Left ventricle myocardium superior (tissue), 1 donor: ENCODE measurements around the gene KIF26B. TPM values are rescaled to one million over a fixed set of nuclear protein-coding genes. Genes with fewer than 3 reads are reported as not detected.
"Not testable (repeated sequence)": the region's sequence is repeated elsewhere in the genome, so short reads cannot be mapped to it uniquely, and the experiment has no call there.

ENCODE experiments used
- ATAC-seq: fragments of 200-7000 bp; cut with Tn5 transposase; one replicate; pipeline ENCODE4 v1.9.1; 2020; ENCODE audit warnings: mild to moderate bottlenecking, moderate library complexity
- DNase-seq: peaks from one replicate; pipeline ENCODE4 v3.0.0-alpha.2; 2020
- intact Hi-C: fragments of 100-400 bp; cut with micrococcal nuclease; formaldehyde crosslinking; loops from one replicate; pipeline ENCODE4 v1.11.0; 2022
- total RNA-seq: library from RNA; stranded (reverse); fragmentation: NEBNext Ultra II Directional; extraction: Animal tissue kit (Norgen Biotek cat#: 25700); gene quantifications from one replicate; pipeline ENCODE4 v1.2.1, GENCODE V29; 2021
- donor health status: DM: no; HTN: yes; CAD: no; lungs with severe emphysema.

Gene KIF26B
- total RNA-seq, 1 donor from 2014 or later = 3.1 TPM

- intact Hi-C loops = no loop called here
- ATAC-seq (no peak), DNase-seq (no peak)
Measured at GRCh38 chr1:245685111-245685810, 530.5 kb downstream of the KIF26B start.

- intact Hi-C loops = no loop called here
- ATAC-seq = no peak
- DNase-seq = no peak
Measured at GRCh38 chr1:245686006-245686405, 531.2 kb downstream of the KIF26B start.

- intact Hi-C loops = no loop called here
- DNase-seq (no peak), ATAC-seq (no peak)
Measured at GRCh38 chr1:245686446-245687030, 531.8 kb downstream of the KIF26B start.

GRCh38 chr1:245687152-245687635, 532.4 kb downstream of the KIF26B start:
- ATAC-seq (no peak), DNase-seq (no peak)
- intact Hi-C loops = no loop called here

DNA sequence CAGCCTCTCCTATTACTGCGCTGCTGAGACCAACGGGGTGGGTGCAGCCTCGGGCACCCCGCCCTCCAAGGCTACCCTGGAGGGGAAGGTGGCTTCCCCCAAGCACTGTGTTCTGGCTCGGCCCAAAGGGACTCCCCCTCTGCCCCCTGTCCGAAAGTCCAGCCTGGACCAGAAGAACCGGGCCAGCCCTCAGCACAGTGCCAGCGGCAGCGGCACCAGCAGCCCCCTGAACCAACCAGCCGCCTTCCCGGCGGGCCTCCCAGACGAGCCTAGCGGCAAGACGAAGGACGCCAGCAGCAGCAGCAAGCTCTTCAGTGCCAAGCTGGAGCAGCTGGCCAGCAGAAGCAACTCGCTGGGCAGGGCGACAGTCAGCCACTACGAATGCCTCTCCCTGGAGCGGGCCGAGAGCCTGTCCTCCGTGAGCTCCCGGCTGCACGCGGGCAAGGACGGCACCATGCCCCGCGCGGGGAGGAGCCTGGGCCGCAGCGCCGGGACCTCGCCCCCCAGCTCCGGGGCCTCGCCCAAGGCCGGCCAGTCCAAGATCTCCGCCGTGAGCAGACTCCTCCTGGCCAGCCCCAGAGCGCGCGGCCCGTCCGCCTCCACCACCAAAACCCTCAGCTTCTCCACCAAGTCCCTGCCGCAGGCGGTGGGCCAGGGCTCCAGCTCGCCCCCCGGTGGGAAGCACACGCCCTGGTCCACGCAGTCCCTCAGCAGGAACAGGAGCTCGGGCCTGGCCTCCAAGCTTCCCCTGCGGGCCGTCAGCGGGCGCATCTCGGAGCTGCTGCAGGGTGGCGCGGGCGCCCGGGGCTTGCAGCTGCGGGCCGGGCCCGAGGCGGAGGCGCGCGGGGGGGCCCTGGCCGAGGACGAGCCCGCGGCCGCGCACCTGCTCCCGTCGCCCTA, 533.1 kb downstream of the KIF26B start:
- ATAC-seq (no peak), DNase-seq (no peak)
- intact Hi-C loops = no loop called here

DNA sequence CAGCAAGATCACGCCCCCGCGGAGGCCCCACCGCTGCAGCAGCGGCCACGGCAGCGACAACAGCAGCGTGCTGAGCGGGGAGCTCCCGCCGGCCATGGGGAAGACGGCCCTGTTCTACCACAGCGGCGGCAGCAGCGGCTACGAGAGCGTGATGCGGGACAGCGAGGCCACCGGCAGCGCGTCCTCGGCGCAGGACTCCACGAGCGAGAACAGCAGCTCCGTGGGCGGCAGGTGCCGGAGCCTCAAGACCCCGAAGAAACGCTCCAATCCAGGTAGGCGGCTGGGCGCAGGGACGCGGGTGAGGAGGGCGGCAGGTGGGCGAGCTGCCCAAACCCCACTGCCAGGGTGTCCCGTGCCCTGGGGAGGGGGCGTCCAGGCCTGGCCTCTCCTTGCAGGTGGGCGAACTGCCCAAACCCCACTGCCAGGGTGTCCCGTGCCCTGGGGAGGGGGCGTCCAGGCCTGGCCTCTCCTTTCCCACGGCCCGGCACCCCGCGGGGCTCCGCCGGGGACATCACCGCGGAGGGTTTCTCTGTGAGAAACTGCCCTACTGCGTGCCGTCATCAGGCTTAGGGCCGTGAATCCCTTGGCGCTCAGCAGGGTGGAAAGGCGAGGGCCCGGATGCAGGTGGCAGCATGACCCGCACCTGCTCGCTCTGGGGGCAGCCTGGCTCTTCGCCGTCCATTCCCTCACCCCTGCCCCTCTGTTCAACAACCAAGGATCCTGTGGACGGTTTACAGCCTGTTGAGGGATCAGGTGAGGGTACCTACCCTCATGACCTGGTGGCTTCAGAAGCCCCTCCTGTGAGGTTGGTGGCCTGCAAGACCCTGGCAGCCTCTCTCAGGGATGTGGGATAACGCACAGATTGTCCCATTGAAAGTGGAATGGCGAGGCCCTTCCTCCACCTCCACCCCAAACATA, 534.0 kb downstream of the KIF26B start:
- ATAC-seq (no peak), DNase-seq (no peak)
- intact Hi-C loops = no loop called here

GRCh38 chr1:245690156-245690690, 535.4 kb downstream of the KIF26B start:
- ATAC-seq (no peak), DNase-seq (no peak)
- intact Hi-C loops = no loop called here

DNA sequence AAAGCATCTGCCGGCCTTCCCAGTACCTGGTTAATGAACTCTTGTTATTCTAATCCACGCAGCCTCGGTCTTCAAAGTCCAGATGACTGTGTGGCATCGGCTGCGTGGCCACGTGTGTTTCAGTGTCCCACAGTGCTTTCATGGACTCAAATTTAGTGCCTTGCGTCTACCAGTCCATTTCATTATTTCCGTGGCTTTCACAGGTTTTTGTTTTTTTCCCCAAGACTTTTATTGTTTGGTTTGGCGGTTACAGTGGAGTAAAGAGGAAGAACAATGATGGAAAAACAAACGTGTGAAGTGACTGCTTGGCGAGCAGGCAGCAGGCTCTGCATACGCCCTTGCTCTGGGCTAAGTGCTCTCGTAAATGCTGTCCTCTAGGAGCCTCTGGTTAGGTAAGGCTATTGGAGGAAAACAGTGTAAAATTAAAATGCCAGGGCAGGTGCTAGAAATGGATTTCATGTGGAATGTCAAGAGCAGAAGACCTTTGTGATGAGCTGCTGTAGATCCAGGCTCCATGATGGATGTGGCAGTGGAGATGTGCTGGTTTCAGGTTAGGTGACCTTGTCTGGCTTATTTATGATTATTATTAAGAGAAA, 536.3 kb downstream of the KIF26B start:
- ATAC-seq = no peak
- intact Hi-C loops = no loop called here
- no peak for DNase-seq

DNA sequence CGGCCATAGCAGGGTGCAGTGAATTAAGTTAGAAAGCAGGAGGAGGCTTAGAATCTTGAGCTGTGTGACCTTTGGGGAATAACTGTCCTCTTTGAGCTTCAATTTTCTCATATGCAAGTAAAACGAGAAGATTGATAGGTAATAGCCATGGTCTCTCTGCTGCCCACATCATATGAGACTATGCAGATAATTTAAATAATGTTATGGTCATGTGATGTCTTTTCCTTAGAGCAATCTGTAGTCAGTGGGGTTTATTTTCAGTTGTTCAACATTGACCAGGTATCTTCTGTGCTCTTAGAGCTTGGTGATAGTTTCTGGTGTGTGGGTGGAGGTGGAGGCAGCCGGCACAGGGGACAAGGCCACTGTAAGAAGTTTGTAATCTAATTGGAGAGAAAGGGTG, 537.1 kb downstream of the KIF26B start:
- DNase-seq = no peak
- intact Hi-C loops = no loop called here

GRCh38 chr1:245692318-245692717, 537.5 kb downstream of the KIF26B start:
- intact Hi-C loops = no loop called here
- no peak for DNase-seq
- no peak for ATAC-seq

More for the DNA sequence above, 537.1 kb downstream of the KIF26B start:
- no peak for ATAC-seq

DNA sequence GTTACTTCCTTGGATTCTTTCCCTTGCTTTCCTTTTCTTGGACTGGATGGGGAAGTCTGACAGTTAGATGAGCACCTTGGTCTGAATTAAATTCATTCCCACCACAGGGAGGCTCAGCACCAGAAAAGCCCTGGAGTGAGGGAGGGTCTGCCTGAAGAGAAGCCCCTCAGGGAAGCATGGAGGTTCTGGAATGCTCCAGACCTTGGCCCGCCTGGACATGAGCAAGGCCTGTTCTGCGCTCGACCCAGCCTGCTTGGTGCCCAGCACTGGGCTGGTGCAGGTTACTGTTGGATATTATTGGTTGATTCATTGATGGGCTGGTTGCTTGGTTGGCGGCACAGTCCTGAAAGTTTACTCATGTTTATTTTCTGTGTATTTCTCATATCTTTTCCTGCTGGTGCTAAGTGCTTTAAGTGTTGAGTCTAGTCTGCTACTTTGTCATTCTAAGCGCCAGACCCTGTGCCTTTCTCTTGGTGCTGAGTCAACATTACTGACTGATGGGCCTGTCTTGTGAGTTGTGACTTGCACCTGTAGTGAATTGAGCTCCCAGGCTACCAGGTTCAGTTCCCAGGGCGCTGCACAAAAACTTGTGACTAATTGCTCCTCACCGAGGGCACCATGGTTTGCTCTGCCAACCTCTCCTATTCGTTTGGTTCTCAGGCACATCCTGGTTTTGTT, 538.5 kb downstream of the KIF26B start:
- ATAC-seq = no peak
- intact Hi-C loops = no loop called here
- DNase-seq = no peak

GRCh38 chr1:245693941-245694752, 539.4 kb downstream of the KIF26B start:
- DNase-seq = no peak
- intact Hi-C loops = no loop called here
- ATAC-seq = no peak

DNA sequence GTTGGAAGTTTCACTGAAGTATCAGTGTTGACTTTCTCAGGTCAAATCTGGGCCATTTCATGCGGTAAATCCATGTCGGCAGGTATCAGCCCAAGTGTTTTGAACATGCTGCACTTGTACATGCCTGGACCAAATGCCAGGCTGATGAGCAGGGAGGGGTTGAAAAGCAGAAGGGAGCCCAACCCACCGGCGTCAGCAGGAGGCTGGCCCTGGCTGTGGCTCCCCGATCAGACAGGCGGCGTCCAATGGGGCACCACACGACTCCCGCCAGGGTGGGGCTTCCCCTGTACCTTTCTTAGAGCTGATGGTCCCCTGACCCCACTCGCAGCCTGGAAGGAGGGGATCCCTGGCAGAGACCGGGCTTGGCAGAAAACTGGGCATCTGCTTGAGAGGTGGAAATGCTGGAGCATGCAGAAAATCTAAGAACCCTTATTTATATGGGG, 540.0 kb downstream of the KIF26B start:
- no peak for DNase-seq
- intact Hi-C loops = no loop called here
- no peak for ATAC-seq

- no peak for DNase-seq
- intact Hi-C loops = no loop called here
- no peak for ATAC-seq
Measured at GRCh38 chr1:245695211-245695610, 540.4 kb downstream of the KIF26B start.

GRCh38 chr1:245695701-245696100, 540.9 kb downstream of the KIF26B start:
- DNase-seq, ATAC-seq, intact Hi-C loops: not testable (repeated sequence)

- ATAC-seq (no peak), DNase-seq (no peak)
- intact Hi-C loops = no loop called here
Measured at GRCh38 chr1:245698116-245698515, 543.3 kb downstream of the KIF26B start.

DNA sequence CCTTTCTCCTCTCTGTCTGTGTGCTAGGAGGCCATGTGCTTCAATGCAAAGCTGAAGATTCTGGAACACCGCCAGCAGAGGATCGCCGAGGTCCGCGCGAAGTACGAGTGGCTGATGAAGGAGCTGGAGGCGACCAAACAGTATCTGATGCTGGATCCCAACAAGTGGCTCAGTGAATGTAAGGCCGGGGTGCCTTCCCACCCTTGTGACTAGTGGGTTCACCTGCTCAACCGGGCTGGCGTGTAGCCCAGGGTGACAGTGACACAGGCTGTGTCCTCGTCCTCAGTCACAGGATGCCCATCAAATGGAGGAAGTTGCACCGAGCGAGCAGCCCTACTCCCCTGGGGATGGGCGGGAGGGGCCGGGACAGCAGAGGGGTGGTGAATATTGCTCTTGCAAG, 544.1 kb downstream of the KIF26B start:
- intact Hi-C loops = no loop called here
- no peak for DNase-seq
- no peak for ATAC-seq
